Panc1 (cell line): ENCODE data around the gene SEMA3B.

Source experiments
- CTCF ChIP-seq: fragments of 450-650 bp; IDR thresholded peaks from 2 replicates; pipeline ENCODE4 v1.5.1; 2017; ENCODE audit warnings: mild to moderate bottlenecking
- POLR2AphosphoS5 ChIP-seq: IDR thresholded peaks from 2 replicates; pipeline ENCODE4 v1.6.1; 2012; ENCODE audit warnings: mild to moderate bottlenecking, low read depth, low read length, moderate library complexity

DNA sequence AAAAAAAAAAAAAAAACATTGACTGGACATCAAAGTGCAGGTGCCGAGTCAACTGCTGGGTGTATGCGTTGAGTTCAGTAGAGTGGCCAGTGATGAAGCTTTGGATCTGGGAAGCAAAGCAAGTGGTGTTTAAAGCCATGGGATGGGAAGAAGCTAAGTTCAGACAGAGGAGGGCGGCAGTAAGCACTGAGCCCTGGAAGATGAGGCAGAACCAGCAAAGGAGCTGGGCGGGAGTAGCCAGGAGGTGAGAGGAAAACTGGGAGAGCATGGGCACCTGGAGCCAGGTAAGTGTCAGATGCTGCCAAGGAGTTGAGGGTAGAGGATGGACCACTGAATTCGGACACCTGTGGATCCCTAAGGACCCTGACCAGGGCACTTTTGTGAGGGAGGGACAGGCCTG is 44.3 kb upstream of the SEMA3B start:
- TF ChIP-seq CTCF (no peak), POLR2AphosphoS5 (no peak)
